Thymus (tissue), 11 donors: ENCODE data around the gene MACROD2. TPM values are rescaled to one million over a fixed set of nuclear protein-coding genes. Genes with fewer than 3 reads are reported as not detected.

ENCODE experiments used
- DNase-seq, 9 donors: peaks; one replicate each; pipeline ENCODE4 v3.0.0-alpha.2; 2013; ENCODE audit warnings: low spot score in 9 of 9, low read depth in 6 of 9, missing footprints in 1 of 9
- H3K27ac ChIP-seq, 2 donors: one replicate each; pipeline ENCODE4 v1.5.1; 2013; ENCODE audit warnings: control low read depth in 1 of 2, low read depth in 1 of 2, low read length in 1 of 2, mild to moderate bottlenecking in 1 of 2, moderate library complexity in 1 of 2
- H3K27me3 ChIP-seq, 2 donors: one replicate each; pipeline ENCODE4 v1.5.1; 2013; ENCODE audit warnings: low read length in 1 of 2; ENCODE audit not compliant: control insufficient read depth in 2 of 2, insufficient read depth in 1 of 2
- H3K36me3 ChIP-seq, 2 donors: one replicate each; pipeline ENCODE4 v1.5.1; 2013; ENCODE audit warnings: low read length in 1 of 2, mild to moderate bottlenecking in 1 of 2, moderate library complexity in 1 of 2; ENCODE audit not compliant: control insufficient read depth in 2 of 2, insufficient read depth in 2 of 2
- H3K4me1 ChIP-seq, 2 donors: one replicate each; pipeline ENCODE4 v1.5.1; 2013; ENCODE audit warnings: low read length in 2 of 2; ENCODE audit not compliant: control insufficient read depth in 2 of 2, insufficient read depth in 2 of 2
- H3K4me3 ChIP-seq, 2 donors: one replicate each; pipeline ENCODE4 v1.5.1; 2013; ENCODE audit warnings: low read length in 2 of 2, control low read depth in 1 of 2, mild to moderate bottlenecking in 1 of 2
- H3K9me3 ChIP-seq, 2 donors: one replicate each; pipeline ENCODE4 v1.5.1; 2013; ENCODE audit warnings: low read length in 1 of 2, mild to moderate bottlenecking in 1 of 2; ENCODE audit not compliant: control insufficient read depth in 2 of 2, insufficient read depth in 1 of 2
- WGBS: extraction: QIAGEN DNeasy Blood & Tissue Kit; methylation state at CpG from one replicate; pipeline ENCODE4 v1.1.7; 2013; 5-methylcytosine and 5-hydroxymethylcytosine counted together
- polyA plus RNA-seq: library from polyadenylated mRNA; stranded (reverse); fragments of 200-250 nt; gene quantifications from one replicate; pipeline ENCODE4 v1.2.3, GENCODE V29; 2013
- total RNA-seq: library from RNA; stranded (reverse); fragments of 120-200 nt; gene quantifications from one replicate; pipeline ENCODE4 v1.2.4, GENCODE V29; 2013
- donor health status: healthy.

MACROD2 gene
- total and polyA plus RNA-seq, 2 donors: 1.6 to 4.2 TPM

DNA sequence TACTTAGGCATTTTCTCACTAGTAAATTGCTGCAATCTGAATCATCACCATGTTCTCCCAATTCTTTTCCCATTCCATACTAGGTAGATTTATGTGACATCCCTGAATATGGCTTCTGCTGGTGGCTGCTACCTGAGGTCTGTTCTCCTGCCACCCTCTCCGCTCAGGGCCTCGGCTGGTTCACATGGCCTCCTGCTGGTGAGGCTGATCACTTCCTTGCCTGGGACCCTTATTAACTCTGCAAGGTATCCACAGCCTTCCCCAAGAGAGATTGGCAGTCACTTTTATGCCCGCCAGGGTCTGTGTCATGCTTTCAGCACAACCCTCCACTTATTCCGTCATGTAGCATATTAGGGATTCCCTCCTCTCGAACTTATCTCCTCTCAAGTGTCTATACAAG is 766.6 kb downstream of the MACROD2 start:
- DNase-seq: no peak
- no peaks in the 10 kb centered on the region for H3K9me3 ChIP-seq
- no peak overlapping the region for H3K27ac ChIP-seq
- no peaks in the 10 kb centered on the region for H3K36me3 ChIP-seq
- WGBS: 94% methylated on average over 5 of the region's 5 CpGs
- H3K4me3 ChIP-seq: no peak overlapping the region
- no peaks in the 10 kb centered on the region for H3K4me1 ChIP-seq
- no peaks in the 10 kb centered on the region for H3K27me3 ChIP-seq

- DNase-seq: no peak
- H3K4me3 ChIP-seq: no peak overlapping the region
- H3K9me3 ChIP-seq: no peaks in the 10 kb centered on the region
- H3K27ac ChIP-seq: no peak overlapping the region
- no peaks in the 10 kb centered on the region for H3K4me1 ChIP-seq
- H3K36me3 ChIP-seq: no peaks in the 10 kb centered on the region
- H3K27me3 ChIP-seq: no peaks in the 10 kb centered on the region
- WGBS: 82% methylated on average over 6 of the region's 6 CpGs
Observed at GRCh38 chr20:14764511-14765369, 769.4 kb downstream of the MACROD2 start.

DNA sequence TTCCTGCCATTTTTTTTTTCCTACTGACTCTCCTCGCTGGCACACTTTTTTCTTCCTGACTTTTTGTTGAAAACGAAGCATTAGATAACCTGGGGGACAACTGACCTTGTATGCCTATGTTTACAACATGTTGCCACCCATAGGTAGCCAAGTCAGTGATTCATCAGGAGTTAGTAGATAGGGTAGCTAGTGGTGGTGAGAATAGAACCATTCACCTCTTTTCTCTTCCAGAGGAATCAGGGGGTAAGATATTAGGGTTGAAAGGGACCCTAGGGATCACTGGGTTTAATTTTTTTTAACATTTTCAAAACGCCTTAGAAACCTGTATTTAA is 770.0 kb downstream of the MACROD2 start:
- Histone ChIP-seq H3K4me3 (no peak overlapping the region), H3K9me3 (no peaks in the 10 kb centered on the region), H3K27ac (no peak overlapping the region), H3K36me3 (no peaks in the 10 kb centered on the region), H3K27me3 (no peaks in the 10 kb centered on the region), H3K4me1 (no peaks in the 10 kb centered on the region)
- DNase-seq: no peak
- WGBS: 85% methylated on average over 3 of the region's 3 CpGs

DNA sequence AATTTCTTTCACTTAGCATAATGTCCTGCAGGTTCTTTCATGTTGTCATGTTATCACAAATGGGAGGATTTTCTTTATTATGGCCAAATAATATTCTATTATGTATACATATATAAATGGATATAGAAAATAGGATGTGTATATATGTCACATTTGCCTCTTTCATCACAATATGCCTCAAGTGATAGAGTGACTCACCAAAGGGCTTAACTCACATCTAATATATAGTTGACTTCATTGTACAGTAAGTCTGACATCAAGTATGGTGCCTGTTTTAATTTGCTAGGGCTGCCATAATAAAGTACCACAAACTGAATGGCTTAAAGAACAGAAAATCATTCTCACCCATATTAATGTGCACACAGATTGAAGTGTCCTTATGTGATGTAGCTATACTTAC is 778.2 kb downstream of the MACROD2 start:
- H3K36me3 ChIP-seq: no peaks in the 10 kb centered on the region
- H3K4me3 ChIP-seq: no peak overlapping the region
- no peaks in the 10 kb centered on the region for H3K4me1 ChIP-seq
- no peaks in the 10 kb centered on the region for H3K27me3 ChIP-seq
- no peaks in the 10 kb centered on the region for H3K9me3 ChIP-seq
- no peak overlapping the region for H3K27ac ChIP-seq
- no peak for DNase-seq

- 92% methylated on average over 2 of the region's 2 CpGs for WGBS
- peak in 1 of 9 donors; percentile 26 for DNase-seq
- Histone ChIP-seq H3K9me3 (no peaks in the 10 kb centered on the region), H3K4me3 (no peak overlapping the region), H3K4me1 (no peaks in the 10 kb centered on the region), H3K27me3 (no peaks in the 10 kb centered on the region), H3K36me3 (no peaks in the 10 kb centered on the region), H3K27ac (no peak overlapping the region)
Observed at GRCh38 chr20:14775778-14776177, 780.5 kb downstream of the MACROD2 start.

- Histone ChIP-seq H3K4me1 (no peaks in the 10 kb centered on the region), H3K36me3 (no peaks in the 10 kb centered on the region), H3K27ac (peak overlapping the region; percentile 38 to 62), H3K27me3 (no peaks in the 10 kb centered on the region), H3K4me3 (no peak overlapping the region), H3K9me3 (no peaks in the 10 kb centered on the region)
- DNase-seq: no peak
- WGBS: 70% methylated on average over 3 of the region's 3 CpGs
Observed at GRCh38 chr20:14777591-14777990, 782.3 kb downstream of the MACROD2 start.

GRCh38 chr20:14778096-14778495 is 782.8 kb downstream of the MACROD2 start:
- Histone ChIP-seq H3K27me3 (no peaks in the 10 kb centered on the region), H3K27ac (peak overlapping the region; percentile 38 to 62), H3K4me1 (no peaks in the 10 kb centered on the region), H3K36me3 (no peaks in the 10 kb centered on the region), H3K9me3 (no peaks in the 10 kb centered on the region), H3K4me3 (no peak overlapping the region)
- 47% methylated on average over 6 of the region's 6 CpGs for WGBS
- DNase-seq: no peak

DNA sequence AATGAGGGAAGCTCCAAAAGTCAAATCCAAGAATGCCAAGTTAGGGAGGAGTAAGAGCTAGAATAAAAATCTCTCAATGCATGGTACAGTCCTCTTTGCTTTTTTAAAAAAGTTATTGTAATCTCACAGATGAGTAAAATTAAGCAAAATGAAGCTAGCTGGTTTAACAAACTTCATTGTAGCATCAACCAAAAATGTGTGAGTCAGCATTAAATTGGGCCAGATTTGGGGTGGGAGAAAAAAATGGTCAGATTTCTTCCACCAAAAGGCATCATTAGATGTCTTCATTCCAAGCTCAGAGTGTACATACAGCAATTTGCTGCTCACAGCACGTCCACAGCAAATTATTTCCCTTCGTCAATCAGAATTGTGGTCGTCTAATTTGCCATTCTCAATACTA is 783.6 kb downstream of the MACROD2 start:
- Histone ChIP-seq H3K4me3 (no peak overlapping the region), H3K36me3 (no peaks in the 10 kb centered on the region), H3K9me3 (no peaks in the 10 kb centered on the region), H3K27ac (no peak overlapping the region), H3K27me3 (no peaks in the 10 kb centered on the region), H3K4me1 (no peaks in the 10 kb centered on the region)
- no peak for DNase-seq
- WGBS: 95% methylated on average over 3 of the region's 3 CpGs

GRCh38 chr20:14780508-14780907 is 785.2 kb downstream of the MACROD2 start:
- Histone ChIP-seq H3K27ac (no peak overlapping the region), H3K36me3 (no peaks in the 10 kb centered on the region), H3K9me3 (no peaks in the 10 kb centered on the region), H3K4me3 (no peak overlapping the region), H3K27me3 (no peaks in the 10 kb centered on the region), H3K4me1 (no peaks in the 10 kb centered on the region)
- WGBS: 97% methylated on average over 2 of the region's 2 CpGs
- DNase-seq: no peak
